WTC11 (cell line): ENCODE results near the gene TIFAB. TPM values are rescaled to one million over a fixed set of nuclear protein-coding genes. Genes with fewer than 3 reads are reported as not detected.

ENCODE experiments used
- ATAC-seq: fragments of 200-7000 bp; cut with Tn5 transposase; 2 replicates; pipeline ENCODE4 v1.10.0; 2021; ENCODE audit warnings: mild to moderate bottlenecking, moderate library complexity
- CTCF ChIA-PET: fragments of 300-600 bp; sonication (Branson Sonifier 250); formaldehyde crosslinking; loops from one replicate; lab custom pipeline; 2021; ENCODE audit warnings: antibody characterized with exemption; lab: Charles Lee
- POLR2A ChIA-PET: fragments of 350-600 bp; sonication (Branson Sonifier 250); formaldehyde crosslinking; loops from one replicate; lab custom pipeline; 2021; ENCODE audit warnings: antibody characterized with exemption; lab: Charles Lee
- DNase-seq: peaks from one replicate; pipeline ENCODE4 v3.0.0; 2021; ENCODE audit warnings: low spot score
- H3K27ac Mint-ChIP-seq: 2 replicates; pipeline ENCODE4 v1.8.0; 2021; ENCODE audit warnings: mixed read lengths
- H3K27me3 Mint-ChIP-seq: 2 replicates; pipeline ENCODE4 v1.8.0; 2021; ENCODE audit warnings: low read depth, mild to moderate bottlenecking, moderate library complexity, mixed read lengths
- H3K36me3 Mint-ChIP-seq: 2 replicates; pipeline ENCODE4 v1.8.0; 2021; ENCODE audit warnings: mixed read lengths
- H3K4me1 Mint-ChIP-seq: 2 replicates; pipeline ENCODE4 v1.8.0; 2022; ENCODE audit warnings: mixed read lengths
- H3K4me3 Mint-ChIP-seq: 2 replicates; pipeline ENCODE4 v1.8.0; 2021; ENCODE audit warnings: mild to moderate bottlenecking, moderate library complexity, mixed read lengths
- H3K9me3 Mint-ChIP-seq: 2 replicates; pipeline ENCODE4 v1.8.0; 2021; ENCODE audit warnings: mixed read lengths
- CBFB ChIP-seq: sonication (generic); formaldehyde crosslinking; IDR thresholded peaks from 2 replicates; pipeline ENCODE4 v1.8.1; 2022; ENCODE audit warnings: mild to moderate bottlenecking, low read depth, missing genetic modification reagents
- CREB1 ChIP-seq: sonication (generic); formaldehyde crosslinking; IDR thresholded peaks from 2 replicates; pipeline ENCODE4 v1.8.0; 2023; ENCODE audit warnings: mild to moderate bottlenecking, missing genetic modification reagents
- CREM ChIP-seq: sonication (generic); formaldehyde crosslinking; IDR thresholded peaks from 2 replicates; pipeline ENCODE4 v1.8.1; 2022; ENCODE audit warnings: mild to moderate bottlenecking, missing genetic modification reagents, moderate library complexity
- ELF4 ChIP-seq: sonication (generic); formaldehyde crosslinking; IDR thresholded peaks from 2 replicates; pipeline ENCODE4 v1.8.1; 2022; ENCODE audit warnings: low read depth, mild to moderate bottlenecking, moderate library complexity, missing genetic modification reagents
- EMX1 ChIP-seq: fragments of 250-450 bp; sonication (Bioruptor Pico); IDR thresholded peaks from 2 replicates; pipeline ENCODE4 v1.8.0; 2021; ENCODE audit warnings: mild to moderate bottlenecking
- ETV6 ChIP-seq: sonication (generic); formaldehyde crosslinking; IDR thresholded peaks from 2 replicates; pipeline ENCODE4 v1.8.1; 2022; ENCODE audit warnings: mild to moderate bottlenecking, missing genetic modification reagents
- GRHL2 ChIP-seq: fragments of 250-450 bp; sonication (Bioruptor Pico); IDR thresholded peaks from 2 replicates; pipeline ENCODE4 v1.8.0; 2022; ENCODE audit warnings: mild to moderate bottlenecking, moderate library complexity; ENCODE audit not compliant: insufficient replicate concordance, severe bottlenecking
- MYBL2 ChIP-seq: sonication (generic); formaldehyde crosslinking; IDR thresholded peaks from 2 replicates; pipeline ENCODE4 v1.8.1; 2023; ENCODE audit warnings: mild to moderate bottlenecking, moderate library complexity, missing genetic modification reagents
- NFATC4 ChIP-seq: fragments of 250-450 bp; sonication (Bioruptor Pico); IDR thresholded peaks from 2 replicates; pipeline ENCODE4 v1.9.0; 2021; ENCODE audit warnings: mild to moderate bottlenecking
- NFYB ChIP-seq: sonication (generic); formaldehyde crosslinking; conservative IDR thresholded peaks from 2 replicates; pipeline ENCODE4 v1.8.0; 2022; ENCODE audit warnings: low read depth, missing genetic modification reagents
- NR2C2 ChIP-seq: sonication (generic); formaldehyde crosslinking; IDR thresholded peaks from 2 replicates; pipeline ENCODE4 v1.8.0; 2022; ENCODE audit warnings: mild to moderate bottlenecking, missing genetic modification reagents
- OVOL2 ChIP-seq: fragments of 250-450 bp; sonication (Bioruptor Pico); IDR thresholded peaks from 2 replicates; pipeline ENCODE4 v1.9.0; 2021; ENCODE audit warnings: mild to moderate bottlenecking, borderline replicate concordance
- RORB ChIP-seq: fragments of 250-450 bp; sonication (Bioruptor Pico); IDR thresholded peaks from 2 replicates; pipeline ENCODE4 v1.9.0; 2021; ENCODE audit warnings: mild to moderate bottlenecking
- SMAD3 ChIP-seq: sonication (generic); formaldehyde crosslinking; IDR thresholded peaks from 2 replicates; pipeline ENCODE4 v1.8.0; 2022; ENCODE audit warnings: missing genetic modification reagents, mild to moderate bottlenecking, borderline replicate concordance
- TCF7 ChIP-seq: sonication (generic); formaldehyde crosslinking; IDR thresholded peaks from 2 replicates; pipeline ENCODE4 v1.8.0; 2022; ENCODE audit warnings: mild to moderate bottlenecking, low read depth, missing genetic modification reagents, moderate library complexity
- TEAD4 ChIP-seq: sonication (generic); formaldehyde crosslinking; IDR thresholded peaks from 2 replicates; pipeline ENCODE4 v1.8.0; 2022; ENCODE audit warnings: mild to moderate bottlenecking, missing genetic modification reagents
- TP53 ChIP-seq: sonication (generic); formaldehyde crosslinking; IDR thresholded peaks from 2 replicates; pipeline ENCODE4 v1.8.1; 2023; ENCODE audit warnings: mild to moderate bottlenecking, missing genetic modification reagents
- ZBTB21 ChIP-seq: sonication (generic); formaldehyde crosslinking; IDR thresholded peaks from 2 replicates; pipeline ENCODE4 v1.8.1; 2023; ENCODE audit warnings: mild to moderate bottlenecking, missing genetic modification reagents, borderline replicate concordance
- ZNF416 ChIP-seq: fragments of 250-450 bp; sonication (Bioruptor Pico); IDR thresholded peaks from 2 replicates; pipeline ENCODE4 v1.9.0; 2021; ENCODE audit warnings: mild to moderate bottlenecking, inconsistent platforms
- ZNF671 ChIP-seq: fragments of 250-450 bp; sonication (Bioruptor Pico); IDR thresholded peaks from 2 replicates; pipeline ENCODE4 v1.8.0; 2021; ENCODE audit warnings: mild to moderate bottlenecking
- total RNA-seq: library from RNA; stranded (reverse); gene quantifications from 3 replicates; pipeline ENCODE4 v1.2.3, GENCODE V29; 2021
- TF ChIP-seq, protein P1 (sequence below): fragments of 250-450 bp; sonication (Bioruptor Pico); IDR thresholded peaks from 2 replicates; pipeline ENCODE4 v1.9.0; 2021; ENCODE audit warnings: mild to moderate bottlenecking, borderline replicate concordance
- TF ChIP-seq, protein P2 (sequence below): sonication (generic); formaldehyde crosslinking; conservative IDR thresholded peaks from 2 replicates; pipeline ENCODE4 v1.8.1; 2022; ENCODE audit warnings: mild to moderate bottlenecking, missing genetic modification reagents
- TF ChIP-seq, protein P3 (sequence below): sonication (generic); formaldehyde crosslinking; IDR thresholded peaks from 2 replicates; pipeline ENCODE4 v1.8.0; 2023; ENCODE audit warnings: missing genetic modification reagents
- TF ChIP-seq, protein P4 (sequence below): fragments of 250-450 bp; sonication (Bioruptor Pico); IDR thresholded peaks from 2 replicates; pipeline ENCODE4 v2.1.2; 2022; ENCODE audit warnings: mild to moderate bottlenecking, moderate library complexity

The TIFAB gene
- total RNA-seq, 1 experiment from 2014 or later = not detected

- Mint-ChIP-seq H3K4me3 (no peak overlapping the region), H3K36me3 (no peaks in the 10 kb centered on the region)
- POLR2A ChIA-PET = no interaction called here
- peak; percentile 1 for DNase-seq
- TF ChIP-seq, protein P1, sequence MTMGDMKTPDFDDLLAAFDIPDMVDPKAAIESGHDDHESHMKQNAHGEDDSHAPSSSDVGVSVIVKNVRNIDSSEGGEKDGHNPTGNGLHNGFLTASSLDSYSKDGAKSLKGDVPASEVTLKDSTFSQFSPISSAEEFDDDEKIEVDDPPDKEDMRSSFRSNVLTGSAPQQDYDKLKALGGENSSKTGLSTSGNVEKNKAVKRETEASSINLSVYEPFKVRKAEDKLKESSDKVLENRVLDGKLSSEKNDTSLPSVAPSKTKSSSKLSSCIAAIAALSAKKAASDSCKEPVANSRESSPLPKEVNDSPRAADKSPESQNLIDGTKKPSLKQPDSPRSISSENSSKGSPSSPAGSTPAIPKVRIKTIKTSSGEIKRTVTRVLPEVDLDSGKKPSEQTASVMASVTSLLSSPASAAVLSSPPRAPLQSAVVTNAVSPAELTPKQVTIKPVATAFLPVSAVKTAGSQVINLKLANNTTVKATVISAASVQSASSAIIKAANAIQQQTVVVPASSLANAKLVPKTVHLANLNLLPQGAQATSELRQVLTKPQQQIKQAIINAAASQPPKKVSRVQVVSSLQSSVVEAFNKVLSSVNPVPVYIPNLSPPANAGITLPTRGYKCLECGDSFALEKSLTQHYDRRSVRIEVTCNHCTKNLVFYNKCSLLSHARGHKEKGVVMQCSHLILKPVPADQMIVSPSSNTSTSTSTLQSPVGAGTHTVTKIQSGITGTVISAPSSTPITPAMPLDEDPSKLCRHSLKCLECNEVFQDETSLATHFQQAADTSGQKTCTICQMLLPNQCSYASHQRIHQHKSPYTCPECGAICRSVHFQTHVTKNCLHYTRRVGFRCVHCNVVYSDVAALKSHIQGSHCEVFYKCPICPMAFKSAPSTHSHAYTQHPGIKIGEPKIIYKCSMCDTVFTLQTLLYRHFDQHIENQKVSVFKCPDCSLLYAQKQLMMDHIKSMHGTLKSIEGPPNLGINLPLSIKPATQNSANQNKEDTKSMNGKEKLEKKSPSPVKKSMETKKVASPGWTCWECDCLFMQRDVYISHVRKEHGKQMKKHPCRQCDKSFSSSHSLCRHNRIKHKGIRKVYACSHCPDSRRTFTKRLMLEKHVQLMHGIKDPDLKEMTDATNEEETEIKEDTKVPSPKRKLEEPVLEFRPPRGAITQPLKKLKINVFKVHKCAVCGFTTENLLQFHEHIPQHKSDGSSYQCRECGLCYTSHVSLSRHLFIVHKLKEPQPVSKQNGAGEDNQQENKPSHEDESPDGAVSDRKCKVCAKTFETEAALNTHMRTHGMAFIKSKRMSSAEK (CRISPR knock-in tag) = no peak
- no peak for TF ChIP-seq ZNF416 (CRISPR knock-in tag)
- no peak for TF ChIP-seq NFATC4 (CRISPR knock-in tag)
- TF ChIP-seq MYBL2 (CRISPR knock-in tag) = no peak
- TF ChIP-seq, all 79 proteins: peak for 0
- ATAC-seq = no peak
- no peaks in the 10 kb centered on the region for H3K9me3 Mint-ChIP-seq
- no peak overlapping the region for H3K27ac Mint-ChIP-seq
- CTCF ChIA-PET = interaction anchor here (8.8 to 11.9 kb wide), 2 partner anchors 82 to 96 kb away, joined by 324 to 524 read pairs; no protein-coding TSS in a partner anchor
- peaks cover 19% of the 10 kb centered on the region for H3K4me1 Mint-ChIP-seq
- peaks cover 91% of the 10 kb centered on the region for H3K27me3 Mint-ChIP-seq
Observed at GRCh38 chr5:135468541-135468940, 16.4 kb upstream of the TIFAB start.

- ChIA-PET CTCF (interaction anchor here (1.6 to 11.9 kb wide), 8 partner anchors 11 to 106 kb away, joined by 5 to 524 read pairs (median 32); no protein-coding TSS in a partner anchor), POLR2A (no interaction called here)
- Mint-ChIP-seq H3K27me3 (peaks cover 92% of the 10 kb centered on the region), H3K27ac (no peak overlapping the region), H3K4me1 (peaks cover 19% of the 10 kb centered on the region), H3K36me3 (no peaks in the 10 kb centered on the region), H3K9me3 (no peaks in the 10 kb centered on the region), H3K4me3 (no peak overlapping the region)
- ATAC-seq (no peak), DNase-seq (peak; percentile 4)
- TF ChIP-seq SMAD3 (CRISPR knock-in tag) (no peak), TP53 (CRISPR knock-in tag) (no peak), NR2C2 (no peak), CBFB (no peak)
- TF ChIP-seq, protein P2, sequence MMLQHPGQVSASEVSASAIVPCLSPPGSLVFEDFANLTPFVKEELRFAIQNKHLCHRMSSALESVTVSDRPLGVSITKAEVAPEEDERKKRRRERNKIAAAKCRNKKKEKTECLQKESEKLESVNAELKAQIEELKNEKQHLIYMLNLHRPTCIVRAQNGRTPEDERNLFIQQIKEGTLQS (CRISPR knock-in tag) = no peak
Observed at GRCh38 chr5:135467871-135468485, 15.8 kb upstream of the TIFAB start.

DNA sequence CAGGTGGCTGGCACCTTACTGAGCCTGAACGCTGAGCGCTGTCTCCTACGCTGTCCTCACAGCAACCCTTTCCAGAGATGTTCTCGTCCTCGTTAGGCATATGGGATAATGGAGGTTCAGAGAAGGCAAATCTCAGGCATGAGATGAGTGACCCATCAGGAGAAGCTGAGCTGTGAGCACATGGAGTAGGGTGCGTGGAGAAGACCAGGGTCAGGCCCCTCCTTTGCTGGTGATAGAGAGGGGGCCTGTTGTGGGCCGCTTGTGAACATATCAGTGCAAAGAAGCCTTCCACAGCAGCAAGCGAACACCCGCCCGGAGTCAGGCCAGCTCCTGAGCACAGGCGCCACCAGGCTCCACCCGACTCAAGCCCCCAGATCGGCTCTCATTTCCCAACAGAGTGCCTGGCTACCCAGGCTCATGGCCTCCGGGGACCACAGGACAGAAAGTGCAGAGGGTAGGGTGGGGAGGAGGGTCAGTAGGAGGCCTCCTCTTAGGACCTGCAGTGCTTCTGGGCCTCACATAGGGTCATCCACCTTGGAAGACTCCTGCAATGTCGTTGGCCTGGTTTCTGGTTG lies 15.0 kb upstream of the TIFAB start:
- Mint-ChIP-seq H3K4me3 (peak overlapping the region; percentile 77), H3K27me3 (peaks cover 98% of the 10 kb centered on the region), H3K27ac (no peak overlapping the region), H3K36me3 (no peaks in the 10 kb centered on the region), H3K9me3 (no peaks in the 10 kb centered on the region), H3K4me1 (peaks cover 23% of the 10 kb centered on the region)
- DNase-seq (peak; percentile 10), ATAC-seq (no peak)
- ChIA-PET CTCF (interaction anchor here (1.0 to 11.9 kb wide), 28 partner anchors 10 to 591 kb away, joined by 3 to 524 read pairs (median 11); partner anchors contain the start of genes CXCL14, NEUROG1 and TIFAB), POLR2A (interaction anchor here (1.3 kb wide), 1 partner anchor 85 kb away, joined by 3 read pairs; no protein-coding TSS in a partner anchor)
- TF ChIP-seq TEAD4 (CRISPR knock-in tag) (no peak), NFYB (no peak), OVOL2 (CRISPR knock-in tag) (no peak), RORB (no peak), ELF4 (no peak), CREM (CRISPR knock-in tag) (no peak), ETV6 (CRISPR knock-in tag) (no peak), GRHL2 (CRISPR knock-in tag) (no peak), EMX1 (CRISPR knock-in tag) (no peak), ZBTB21 (CRISPR knock-in tag) (no peak), ZNF671 (CRISPR knock-in tag) (no peak), CREB1 (CRISPR knock-in tag) (no peak), TCF7 (CRISPR knock-in tag) (no peak)
- TF ChIP-seq, protein P3, sequence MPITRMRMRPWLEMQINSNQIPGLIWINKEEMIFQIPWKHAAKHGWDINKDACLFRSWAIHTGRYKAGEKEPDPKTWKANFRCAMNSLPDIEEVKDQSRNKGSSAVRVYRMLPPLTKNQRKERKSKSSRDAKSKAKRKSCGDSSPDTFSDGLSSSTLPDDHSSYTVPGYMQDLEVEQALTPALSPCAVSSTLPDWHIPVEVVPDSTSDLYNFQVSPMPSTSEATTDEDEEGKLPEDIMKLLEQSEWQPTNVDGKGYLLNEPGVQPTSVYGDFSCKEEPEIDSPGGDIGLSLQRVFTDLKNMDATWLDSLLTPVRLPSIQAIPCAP (CRISPR knock-in tag) = no peak
- TF ChIP-seq, protein P4, sequence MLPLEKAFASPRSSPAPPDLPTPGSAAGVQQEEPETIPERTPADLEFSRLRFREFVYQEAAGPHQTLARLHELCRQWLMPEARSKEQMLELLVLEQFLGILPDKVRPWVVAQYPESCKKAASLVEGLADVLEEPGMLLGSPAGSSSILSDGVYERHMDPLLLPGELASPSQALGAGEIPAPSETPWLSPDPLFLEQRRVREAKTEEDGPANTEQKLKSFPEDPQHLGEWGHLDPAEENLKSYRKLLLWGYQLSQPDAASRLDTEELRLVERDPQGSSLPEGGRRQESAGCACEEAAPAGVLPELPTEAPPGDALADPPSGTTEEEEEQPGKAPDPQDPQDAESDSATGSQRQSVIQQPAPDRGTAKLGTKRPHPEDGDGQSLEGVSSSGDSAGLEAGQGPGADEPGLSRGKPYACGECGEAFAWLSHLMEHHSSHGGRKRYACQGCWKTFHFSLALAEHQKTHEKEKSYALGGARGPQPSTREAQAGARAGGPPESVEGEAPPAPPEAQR = no peak
